Retinal pigment epithelial cell (primary cell): ENCODE data around the gene CFAP251.
A peak's percentile ranks its signal among the peaks of the same experiment; 100 is the strongest.

ENCODE experiments used
- DNase-seq: peaks from one replicate; pipeline ENCODE4 v3.0.0-alpha.2; 2010; ENCODE audit warnings: low read depth
- H3K4me3 ChIP-seq: 2 replicates; pipeline ENCODE4 v1.5.1; 2011; ENCODE audit warnings: mild to moderate bottlenecking, low read length, control low read depth, moderate library complexity
- TF ChIP-seq, protein P1 (sequence below): conservative IDR thresholded peaks from 2 replicates; pipeline ENCODE4 v1.5.1; 2011; ENCODE audit warnings: low read depth, low read length, control low read depth, inconsistent platforms

CFAP251 gene

GRCh38 chr12:121989276-121990113 is 71.1 kb downstream of the CFAP251 start:
- DNase-seq = no peak
- H3K4me3 ChIP-seq = no peak overlapping the region
- TF ChIP-seq, protein P1, sequence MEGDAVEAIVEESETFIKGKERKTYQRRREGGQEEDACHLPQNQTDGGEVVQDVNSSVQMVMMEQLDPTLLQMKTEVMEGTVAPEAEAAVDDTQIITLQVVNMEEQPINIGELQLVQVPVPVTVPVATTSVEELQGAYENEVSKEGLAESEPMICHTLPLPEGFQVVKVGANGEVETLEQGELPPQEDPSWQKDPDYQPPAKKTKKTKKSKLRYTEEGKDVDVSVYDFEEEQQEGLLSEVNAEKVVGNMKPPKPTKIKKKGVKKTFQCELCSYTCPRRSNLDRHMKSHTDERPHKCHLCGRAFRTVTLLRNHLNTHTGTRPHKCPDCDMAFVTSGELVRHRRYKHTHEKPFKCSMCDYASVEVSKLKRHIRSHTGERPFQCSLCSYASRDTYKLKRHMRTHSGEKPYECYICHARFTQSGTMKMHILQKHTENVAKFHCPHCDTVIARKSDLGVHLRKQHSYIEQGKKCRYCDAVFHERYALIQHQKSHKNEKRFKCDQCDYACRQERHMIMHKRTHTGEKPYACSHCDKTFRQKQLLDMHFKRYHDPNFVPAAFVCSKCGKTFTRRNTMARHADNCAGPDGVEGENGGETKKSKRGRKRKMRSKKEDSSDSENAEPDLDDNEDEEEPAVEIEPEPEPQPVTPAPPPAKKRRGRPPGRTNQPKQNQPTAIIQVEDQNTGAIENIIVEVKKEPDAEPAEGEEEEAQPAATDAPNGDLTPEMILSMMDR = no peak

GRCh38 chr12:121990114-121990647 is 71.8 kb downstream of the CFAP251 start:
- TF ChIP-seq, protein P1 = no peak
- no peak overlapping the region for H3K4me3 ChIP-seq
- no peak for DNase-seq

DNA sequence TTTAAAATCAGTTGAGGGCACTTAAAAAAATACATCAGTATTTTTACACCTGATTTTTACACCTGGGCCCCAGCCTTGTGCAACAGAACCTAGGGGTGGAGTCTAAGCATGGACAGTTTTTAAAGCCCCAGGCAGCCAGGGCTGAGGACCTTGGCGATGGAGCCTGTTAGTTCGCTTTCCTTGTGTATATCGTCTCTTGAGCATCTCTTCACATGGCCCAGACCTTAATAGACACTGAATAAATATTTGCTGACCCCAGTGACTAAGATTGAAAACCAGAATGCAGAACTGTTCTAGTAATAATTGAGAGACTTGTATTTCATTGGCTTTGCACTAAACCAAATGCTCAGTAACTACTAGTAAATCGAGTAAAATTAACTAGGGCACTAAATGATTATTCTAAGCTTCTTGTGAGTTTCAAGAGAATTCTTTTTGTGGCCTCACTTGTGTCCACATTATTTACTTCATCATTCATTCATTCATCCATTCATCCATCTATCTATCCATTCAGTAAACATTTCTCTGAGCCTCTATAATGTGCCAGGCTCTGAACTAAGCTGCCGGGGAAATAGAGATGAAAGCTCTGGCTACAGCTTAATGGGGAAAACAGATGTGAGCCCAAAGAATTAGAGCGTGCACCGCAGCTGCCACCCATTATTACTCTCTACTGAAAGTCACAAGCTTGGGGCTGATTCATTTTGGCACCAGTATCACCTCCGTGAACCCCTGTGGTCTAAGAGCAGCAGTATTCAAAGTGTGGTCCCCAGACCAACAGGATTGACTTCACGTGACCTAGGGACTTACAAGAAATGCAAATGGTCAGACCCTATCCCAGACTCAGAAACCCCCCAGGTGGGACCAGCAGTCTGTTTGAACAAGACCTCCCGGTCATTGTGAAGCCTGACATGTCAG is 72.6 kb downstream of the CFAP251 start:
- TF ChIP-seq, protein P1 = no peak
- H3K4me3 ChIP-seq = no peak overlapping the region
- no peak for DNase-seq

GRCh38 chr12:121992059-121992879 is 73.9 kb downstream of the CFAP251 start:
- no peak overlapping the region for H3K4me3 ChIP-seq
- TF ChIP-seq, protein P1 = no peak
- peak; percentile 70 for DNase-seq

- TF ChIP-seq, protein P1 = no peak
- H3K4me3 ChIP-seq = no peak overlapping the region
- DNase-seq = no peak
Measured at GRCh38 chr12:121996050-121996944, 77.9 kb downstream of the CFAP251 start.
